ENCODE results near the gene ARHGAP20. TPM values are rescaled to one million over a fixed set of nuclear protein-coding genes. Genes with fewer than 3 reads are reported as not detected.
"Not testable (repeated sequence)": the region's sequence is repeated elsewhere in the genome, so short reads cannot be mapped to it uniquely, and the experiment has no call there.

ARHGAP20 gene
- polyA plus RNA-seq, 3 donors, result 4.0 to 5.1 (median 4.5) TPM

DNA sequence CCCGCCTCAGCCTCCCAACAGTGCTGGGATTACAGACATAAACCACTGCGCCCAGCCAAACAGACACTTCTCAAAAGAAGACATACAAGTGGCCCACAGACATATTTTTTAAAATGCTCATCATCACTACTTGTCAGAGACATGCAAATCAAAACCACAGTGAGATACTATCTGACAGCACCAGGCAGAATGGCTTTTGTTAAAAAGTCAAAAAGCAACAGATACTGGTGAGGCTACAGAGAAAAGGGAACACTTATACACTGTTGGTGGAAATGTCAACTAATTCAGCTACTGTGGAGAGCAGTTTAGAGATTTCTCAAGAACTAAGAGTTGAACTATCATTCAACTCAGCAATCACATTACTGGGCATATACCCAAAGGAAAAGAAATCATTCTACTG, 67.0 kb downstream of the ARHGAP20 start:
- no peak for DNase-seq (ENCODE audit: extremely low read depth in 1 of 11, low read depth in 9 of 11, low spot score in 4 of 11)

DNA sequence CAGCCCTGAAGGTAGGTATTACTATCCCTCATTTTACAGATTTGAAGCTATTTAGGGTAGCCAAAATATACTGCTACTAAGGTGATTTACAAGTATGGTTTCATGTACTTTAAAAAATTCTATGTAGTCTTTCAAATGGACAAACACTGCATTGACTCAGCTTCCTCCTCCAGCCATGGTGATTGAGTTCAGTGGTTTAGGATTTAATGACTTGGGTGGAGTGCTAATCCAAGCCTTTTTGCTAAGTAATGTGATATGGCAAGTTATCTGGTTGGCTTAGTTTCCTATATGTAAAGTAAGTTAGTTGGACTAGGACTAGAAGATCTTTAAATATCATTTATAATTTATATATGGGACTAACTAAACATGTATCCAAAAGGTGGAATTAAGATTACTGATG, 77.9 kb downstream of the ARHGAP20 start:
- no peak for DNase-seq (ENCODE audit: extremely low read depth in 1 of 11, low read depth in 9 of 11, low spot score in 4 of 11)

DNA sequence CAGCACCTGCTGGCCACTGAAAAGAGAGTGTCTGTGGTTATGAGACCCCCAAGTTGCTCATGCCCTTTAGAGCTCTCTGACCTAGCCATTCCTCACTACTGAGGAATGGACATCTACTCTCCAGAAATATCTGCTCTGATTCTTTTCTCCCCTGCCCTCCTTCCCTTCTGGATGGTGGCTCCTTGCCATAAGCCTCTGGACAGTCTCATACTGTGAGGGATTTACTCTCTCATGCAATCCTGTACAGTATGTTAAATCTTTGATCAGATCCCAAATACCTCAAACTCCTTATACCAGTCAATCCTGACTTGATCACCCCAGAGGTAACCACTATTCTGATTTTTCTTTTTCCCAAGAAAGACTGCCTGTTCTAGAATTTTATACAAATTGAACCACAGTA, 80.7 kb downstream of the ARHGAP20 start:
- DNase-seq (ENCODE audit: extremely low read depth in 1 of 11, low read depth in 9 of 11, low spot score in 4 of 11), result no peak

DNA sequence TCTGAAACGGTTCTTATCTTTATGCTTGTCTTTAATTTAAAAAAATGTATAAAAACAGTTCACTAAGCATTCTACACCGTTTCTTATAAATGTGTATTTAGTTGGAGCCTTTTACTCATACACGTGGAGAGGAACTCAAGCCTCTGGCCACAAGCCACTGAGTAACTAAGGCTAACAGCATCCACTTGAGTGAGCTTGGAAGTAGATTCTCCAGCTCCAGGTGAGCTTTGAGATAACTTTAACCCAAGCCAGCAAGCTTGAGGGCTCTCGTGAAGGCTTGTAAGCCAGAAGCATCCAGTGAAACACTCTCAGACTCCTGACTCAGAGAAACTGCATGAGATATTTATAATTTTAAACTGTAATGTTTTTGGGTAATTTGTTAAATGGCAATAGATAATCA, 82.6 kb downstream of the ARHGAP20 start:
- DNase-seq (ENCODE audit: extremely low read depth in 1 of 11, low read depth in 9 of 11, low spot score in 4 of 11), result no peak

DNA sequence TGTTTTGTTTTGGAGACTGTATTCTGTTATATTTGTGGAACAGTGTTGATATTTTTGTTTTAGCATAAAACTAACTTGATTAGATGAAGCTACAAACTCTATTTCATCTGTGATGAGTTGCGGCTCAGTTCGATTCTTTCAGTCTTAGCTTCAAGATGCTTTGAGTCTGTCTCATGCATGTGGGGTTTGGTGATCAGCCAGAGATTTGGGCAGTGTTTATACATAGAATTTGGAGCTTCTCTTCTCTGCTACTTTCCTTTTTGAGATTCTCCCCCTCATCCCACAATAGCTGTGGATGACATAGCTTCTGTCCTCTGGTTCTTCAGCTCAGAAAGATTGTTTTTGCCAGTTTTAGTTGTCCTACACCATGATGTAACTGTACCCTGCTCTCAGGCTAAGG, 90.4 kb downstream of the ARHGAP20 start:
- DNase-seq (ENCODE audit: extremely low read depth in 1 of 11, low read depth in 9 of 11, low spot score in 4 of 11), result no peak

DNA sequence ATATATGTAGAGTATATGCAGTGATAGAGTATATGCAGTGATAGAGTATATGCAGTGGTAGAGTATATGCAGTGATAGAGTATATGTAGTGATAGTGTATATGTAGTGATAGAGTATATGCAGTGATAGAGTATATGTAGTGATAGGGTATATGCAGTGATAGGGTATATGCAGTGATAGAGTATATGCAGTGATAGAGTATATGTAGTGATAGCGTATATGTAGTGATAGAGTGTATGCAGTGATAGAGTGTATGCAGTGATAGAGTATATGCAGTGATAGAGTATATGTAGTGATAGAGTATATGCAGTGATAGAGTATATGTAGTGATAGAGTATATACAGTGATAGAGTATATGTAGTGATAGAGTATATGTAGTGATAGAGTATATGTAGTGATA, 92.9 kb downstream of the ARHGAP20 start:
- DNase-seq (ENCODE audit: extremely low read depth in 1 of 11, low read depth in 9 of 11, low spot score in 4 of 11), result not testable (repeated sequence)

DNA sequence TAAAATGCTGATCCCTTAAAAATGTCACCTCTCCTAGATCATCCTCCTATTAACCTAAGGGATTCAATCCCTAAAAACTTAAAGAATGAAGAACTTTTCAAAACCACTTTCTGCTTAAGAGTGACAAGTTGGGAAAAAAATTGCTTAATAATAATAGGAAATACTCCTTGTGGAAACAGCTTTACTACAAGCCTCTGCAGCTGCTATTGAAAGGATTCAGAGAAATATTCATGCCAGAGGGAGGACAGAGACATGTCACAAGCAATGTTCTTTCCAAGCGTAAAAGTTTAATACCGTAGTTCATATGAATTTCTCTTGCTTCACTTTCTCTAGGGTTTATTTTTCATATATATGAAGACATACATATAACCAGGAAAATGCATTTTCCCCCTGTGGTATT, 98.2 kb downstream of the ARHGAP20 start:
- DNase-seq (ENCODE audit: extremely low read depth in 1 of 11, low read depth in 9 of 11, low spot score in 4 of 11), result no peak

DNA sequence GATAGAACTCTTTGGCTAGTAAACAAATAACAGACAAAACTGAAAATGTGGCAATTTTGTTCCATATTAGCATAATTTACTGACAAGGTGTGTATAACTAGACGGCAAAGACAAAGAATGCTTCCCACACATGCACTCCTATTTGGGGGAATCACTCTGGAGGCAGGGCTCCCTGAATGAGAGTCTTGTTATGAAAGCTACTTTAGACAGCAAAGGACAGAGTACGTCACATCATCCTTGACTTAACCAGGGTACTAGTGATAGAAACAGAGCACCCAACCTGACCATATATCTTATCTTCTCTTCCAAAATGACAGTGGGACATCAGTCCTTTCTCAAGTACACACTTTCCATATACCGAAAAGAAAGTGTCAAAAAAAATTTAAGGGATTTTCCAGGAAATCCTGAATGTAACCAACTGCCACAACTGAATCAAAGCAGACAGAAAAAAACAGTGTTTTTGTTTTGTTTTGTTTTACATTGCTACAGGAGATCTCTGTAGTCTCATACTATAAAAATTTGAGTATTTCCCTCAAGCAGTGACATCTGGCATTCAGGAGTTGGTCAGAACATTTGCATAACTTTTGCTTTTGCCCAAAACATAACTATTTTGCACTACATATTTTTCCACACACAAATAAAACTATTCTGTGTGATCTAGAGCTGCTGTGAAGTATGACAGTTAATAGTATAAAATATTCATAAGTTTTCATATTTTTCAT, 98.9 kb downstream of the ARHGAP20 start:
- no peak for DNase-seq (ENCODE audit: extremely low read depth in 1 of 11, low read depth in 9 of 11, low spot score in 4 of 11)

DNA sequence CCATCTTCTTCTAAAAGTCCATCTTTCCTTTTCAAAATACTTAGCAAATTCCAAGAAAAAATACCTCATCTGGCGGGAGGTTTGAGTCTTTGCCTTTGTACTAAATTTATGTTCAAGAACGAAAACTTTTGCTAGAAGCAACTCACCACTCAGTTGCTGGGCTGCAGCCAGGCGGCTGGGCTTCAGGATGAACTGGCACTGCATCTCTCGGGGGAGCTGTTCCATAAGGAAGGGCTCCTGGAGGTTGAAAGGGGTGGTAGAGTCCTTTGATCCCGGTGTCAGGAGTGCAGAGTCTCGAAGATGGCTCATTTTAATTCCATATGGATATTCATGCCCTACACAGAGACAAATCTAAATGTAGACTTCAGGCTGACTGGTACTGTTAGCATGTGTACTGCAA, 105.8 kb downstream of the ARHGAP20 start:
- DNase-seq (ENCODE audit: extremely low read depth in 1 of 11, low read depth in 9 of 11, low spot score in 4 of 11), result no peak

DNA sequence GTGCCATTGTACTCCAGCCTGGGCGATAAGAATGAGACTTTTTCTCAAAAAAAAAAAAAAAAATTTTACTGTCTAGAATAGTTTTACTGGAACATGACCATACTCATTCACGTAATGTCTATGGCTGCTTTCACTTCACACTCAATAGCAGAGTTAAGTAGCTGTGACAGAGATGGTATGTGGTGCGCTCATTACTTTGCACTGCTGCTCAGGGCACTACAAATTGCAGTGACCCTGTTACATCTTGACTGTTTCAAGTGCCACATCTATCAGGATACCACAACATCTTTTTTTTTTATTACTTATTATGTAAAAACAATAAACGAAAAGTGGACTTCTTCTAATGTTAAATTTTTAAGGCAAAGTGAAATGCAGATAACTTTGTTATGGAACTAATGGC, 110.3 kb downstream of the ARHGAP20 start:
- no peak for DNase-seq (ENCODE audit: extremely low read depth in 1 of 11, low read depth in 9 of 11, low spot score in 4 of 11)

DNA sequence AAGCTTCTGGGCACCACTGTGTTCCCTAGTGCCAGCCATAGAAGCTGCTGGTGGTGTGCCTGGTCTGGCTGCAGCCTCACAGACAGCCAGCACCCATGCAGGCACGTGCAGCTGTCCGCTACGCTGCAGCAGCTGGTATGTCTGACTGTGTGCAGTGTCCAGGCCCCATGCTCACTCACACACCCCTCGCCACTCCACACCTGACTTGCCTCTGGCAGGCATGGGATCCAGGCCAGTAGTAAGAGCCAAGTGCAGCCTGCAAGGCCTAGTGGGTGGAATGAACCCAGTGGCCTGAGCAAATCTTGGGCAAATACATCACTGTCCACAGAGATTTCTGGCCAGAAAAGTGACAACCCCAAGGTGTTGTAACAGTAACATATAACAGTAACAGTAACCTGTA, 111.9 kb downstream of the ARHGAP20 start:
- no peak for DNase-seq (ENCODE audit: extremely low read depth in 1 of 11, low read depth in 9 of 11, low spot score in 4 of 11)

DNA sequence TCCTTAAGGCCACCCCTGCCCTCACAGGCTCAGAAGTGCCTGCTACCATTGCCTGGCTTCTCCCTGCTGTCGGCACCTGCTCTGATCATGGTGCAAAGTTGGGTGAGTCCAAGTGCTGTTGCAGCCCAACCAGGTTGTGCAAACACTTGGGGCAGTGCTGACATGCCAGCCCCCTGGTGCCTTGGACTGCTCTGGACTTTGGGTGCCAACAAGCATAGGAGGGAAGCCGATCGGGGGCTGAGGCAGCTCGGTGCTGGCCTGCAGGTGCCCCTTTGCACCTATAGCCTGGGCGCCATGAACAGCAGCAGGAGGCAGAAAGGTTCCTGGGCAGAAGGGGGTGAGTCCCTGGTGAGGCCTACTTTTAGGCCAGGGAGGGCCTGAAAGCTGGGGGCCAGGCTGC, 113.0 kb downstream of the ARHGAP20 start:
- no peak for DNase-seq (ENCODE audit: extremely low read depth in 1 of 11, low read depth in 9 of 11, low spot score in 4 of 11)

DNA sequence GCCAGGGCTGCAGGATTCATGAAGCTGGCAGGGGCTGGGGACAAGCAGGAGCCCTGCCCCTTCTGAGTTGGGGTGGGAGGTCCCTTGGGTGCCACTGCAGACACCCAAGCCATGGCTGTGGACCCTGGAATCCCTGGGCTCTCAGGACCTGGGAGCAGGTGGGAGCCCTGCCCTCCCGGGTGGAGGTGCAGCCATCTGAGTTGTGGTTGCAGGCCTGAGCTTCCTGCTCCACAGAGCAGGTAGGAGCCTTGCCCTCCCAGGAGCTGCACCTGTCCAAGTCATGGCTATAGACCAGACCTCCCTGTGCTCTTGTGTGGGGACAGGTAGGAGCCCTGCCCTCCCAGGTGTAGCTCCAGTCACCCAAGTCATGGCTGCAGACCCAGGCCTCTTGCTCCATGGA, 113.5 kb downstream of the ARHGAP20 start:
- no peak for DNase-seq (ENCODE audit: extremely low read depth in 1 of 11, low read depth in 9 of 11, low spot score in 4 of 11)

DNA sequence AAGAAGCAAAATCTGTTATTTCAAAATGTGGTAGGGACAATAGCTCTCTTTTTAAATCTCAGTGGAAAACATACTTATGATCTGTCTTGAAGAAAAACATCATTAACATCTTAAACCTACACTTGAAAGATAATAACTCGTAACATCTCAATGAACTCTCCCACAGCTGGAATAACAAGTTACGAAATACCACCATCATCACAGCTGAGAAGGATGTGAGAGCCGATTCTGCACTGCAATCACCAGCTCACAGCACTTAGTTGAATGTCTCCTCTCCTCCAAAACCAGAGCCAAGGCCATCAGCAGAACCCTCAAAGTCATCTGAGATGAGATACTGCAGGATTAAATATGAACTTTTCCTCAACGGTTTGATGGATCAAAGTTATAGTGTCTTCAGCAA, 124.3 kb downstream of the ARHGAP20 start:
- no peak for DNase-seq (ENCODE audit: extremely low read depth in 1 of 11, low read depth in 9 of 11, low spot score in 4 of 11)

DNA sequence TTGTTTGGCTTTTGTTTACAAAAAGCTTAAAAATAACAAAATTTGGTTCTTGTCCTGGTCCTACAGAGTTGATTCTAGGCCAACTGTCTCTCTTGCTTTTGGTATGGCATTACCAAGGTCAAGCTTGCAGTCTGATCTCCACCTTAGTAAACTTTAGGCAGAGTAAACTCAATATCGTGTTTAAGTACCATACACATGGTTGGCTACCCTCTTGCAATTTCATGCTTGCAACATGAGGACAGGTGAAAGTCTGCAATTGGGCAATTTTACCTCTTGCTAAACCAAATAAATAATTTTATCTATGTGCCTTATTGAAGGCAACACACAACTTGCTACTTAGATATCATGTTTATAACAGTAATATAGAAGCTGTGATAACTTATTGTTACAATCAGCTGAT, 125.1 kb downstream of the ARHGAP20 start:
- no peak for DNase-seq (ENCODE audit: extremely low read depth in 1 of 11, low read depth in 9 of 11, low spot score in 4 of 11)

DNA sequence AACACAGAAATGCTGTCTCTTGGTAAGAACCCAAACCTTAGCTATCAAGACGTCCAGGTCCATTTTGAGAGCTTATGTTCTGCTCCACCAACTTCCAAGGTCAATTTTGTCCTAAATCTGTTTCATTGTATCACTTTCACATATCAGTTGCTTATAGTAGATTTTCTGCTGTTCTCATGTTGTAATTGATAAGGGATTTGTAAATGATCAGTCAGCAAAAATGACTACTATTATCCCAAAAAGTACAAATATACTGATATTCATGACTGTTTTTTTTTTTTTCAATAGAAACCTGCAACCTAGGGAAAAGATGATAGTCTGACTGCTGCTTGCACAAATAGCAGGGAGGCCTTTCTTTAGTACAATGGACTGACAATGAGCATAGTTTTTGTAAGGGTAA, 128.1 kb downstream of the ARHGAP20 start:
- DNase-seq (ENCODE audit: extremely low read depth in 1 of 11, low read depth in 9 of 11, low spot score in 4 of 11), result no peak

DNA sequence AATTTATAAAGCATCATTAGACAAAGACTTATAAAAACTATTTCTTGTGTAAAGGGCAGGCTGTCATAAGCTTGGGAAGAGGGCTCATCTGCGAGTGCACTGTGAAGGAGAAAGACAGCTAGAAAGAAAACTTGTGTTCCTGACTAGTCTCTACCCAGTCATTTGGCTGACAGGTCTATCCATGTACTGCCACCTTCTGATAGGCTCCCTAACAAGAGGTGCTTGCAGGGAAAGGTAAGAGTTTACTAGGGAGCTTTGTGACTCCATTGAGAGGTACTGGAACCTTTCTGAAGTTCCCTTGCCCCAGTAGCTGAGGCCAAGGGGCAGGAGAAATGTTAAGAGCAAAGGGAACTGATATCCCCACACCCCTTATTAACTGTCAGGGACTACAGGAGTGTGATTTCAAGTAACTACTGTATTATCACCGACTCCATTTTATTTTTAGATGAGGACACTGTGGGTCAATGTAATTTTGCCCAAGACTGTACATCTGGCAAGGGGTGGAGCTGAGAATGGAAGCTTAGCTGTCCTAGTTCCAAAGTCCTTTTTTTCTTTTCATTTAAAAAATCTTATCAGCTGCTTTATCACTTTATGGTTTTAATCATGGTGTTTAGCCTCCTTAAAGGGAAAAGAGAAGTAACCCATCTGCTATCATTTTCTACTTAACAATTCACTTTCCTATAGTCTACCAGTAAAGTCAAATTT, 129.4 kb downstream of the ARHGAP20 start:
- no peak for DNase-seq (ENCODE audit: extremely low read depth in 1 of 11, low read depth in 9 of 11, low spot score in 4 of 11)

DNA sequence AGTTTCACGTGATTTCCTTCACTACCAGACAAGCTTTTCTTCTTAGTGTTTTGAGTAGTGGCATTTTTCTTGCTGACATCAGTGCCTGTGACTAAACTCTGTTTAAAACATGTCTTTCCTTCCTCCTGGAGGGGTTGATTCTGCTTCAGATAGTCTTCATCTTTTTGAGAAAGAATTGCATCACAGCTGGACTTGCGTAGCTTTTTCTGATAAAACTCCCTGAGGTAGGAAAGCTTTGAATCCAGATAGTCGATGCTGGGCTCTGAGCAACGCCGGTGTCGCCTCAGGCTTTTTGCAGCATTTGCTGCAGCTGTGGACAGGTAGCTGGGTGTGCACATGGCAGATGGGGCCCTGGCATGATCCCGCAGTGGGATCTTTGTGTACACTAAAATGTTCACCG, 131.7 kb downstream of the ARHGAP20 start:
- no peak for DNase-seq (ENCODE audit: extremely low read depth in 1 of 11, low read depth in 9 of 11, low spot score in 4 of 11)

DNA sequence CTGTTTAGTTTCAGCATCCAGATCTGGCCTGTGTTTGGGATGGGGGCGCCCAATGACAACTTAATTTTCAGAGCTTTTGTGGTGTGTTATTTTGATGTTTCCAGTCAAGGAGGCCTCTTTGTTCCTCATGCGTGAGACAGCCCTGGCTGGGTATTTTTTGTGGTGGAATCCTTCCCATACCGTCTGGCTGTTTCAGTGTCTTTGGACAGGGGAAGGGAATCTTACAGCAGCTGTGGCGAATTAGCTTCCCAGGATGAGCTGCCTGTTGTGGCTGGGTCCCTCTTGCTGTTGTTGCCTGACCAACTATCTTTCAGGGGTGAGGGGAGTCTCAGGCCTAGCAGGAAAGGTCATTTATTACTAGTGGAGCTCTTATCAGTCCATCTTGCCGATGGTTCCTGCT, 138.8 kb downstream of the ARHGAP20 start:
- DNase-seq (ENCODE audit: extremely low read depth in 1 of 11, low read depth in 9 of 11, low spot score in 4 of 11), result no peak

DNA sequence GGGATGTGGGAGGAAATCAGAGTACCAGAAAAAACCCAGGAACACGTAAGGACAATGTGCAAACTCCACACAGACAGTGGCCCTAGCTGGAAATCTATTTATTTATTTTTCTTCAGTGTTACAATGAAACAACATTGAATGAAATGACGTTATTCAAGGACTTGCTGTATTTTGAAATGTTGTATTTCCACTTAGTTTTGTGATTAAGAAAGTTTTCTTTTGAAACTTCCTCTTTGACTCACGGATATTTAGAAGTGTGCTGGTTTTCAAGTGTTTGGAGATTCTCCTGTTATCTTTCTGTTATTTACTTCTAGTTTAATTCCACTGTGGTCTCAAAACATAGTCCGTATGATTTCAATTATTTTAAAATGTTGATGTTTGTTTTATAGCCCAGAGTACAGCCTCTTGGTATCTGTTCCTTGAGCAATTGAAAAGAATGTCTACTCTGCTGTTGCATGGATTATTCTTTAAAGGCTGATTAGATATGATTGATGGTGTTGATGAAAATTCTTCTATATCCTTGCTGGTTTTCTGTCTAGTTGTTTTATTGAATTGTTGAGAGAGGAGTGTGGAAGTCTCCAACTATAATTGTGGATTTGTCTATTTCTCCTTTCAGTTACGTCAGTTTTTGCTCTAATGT, 141.0 kb downstream of the ARHGAP20 start:
- no peak for DNase-seq (ENCODE audit: extremely low read depth in 1 of 11, low read depth in 9 of 11, low spot score in 4 of 11)

DNA sequence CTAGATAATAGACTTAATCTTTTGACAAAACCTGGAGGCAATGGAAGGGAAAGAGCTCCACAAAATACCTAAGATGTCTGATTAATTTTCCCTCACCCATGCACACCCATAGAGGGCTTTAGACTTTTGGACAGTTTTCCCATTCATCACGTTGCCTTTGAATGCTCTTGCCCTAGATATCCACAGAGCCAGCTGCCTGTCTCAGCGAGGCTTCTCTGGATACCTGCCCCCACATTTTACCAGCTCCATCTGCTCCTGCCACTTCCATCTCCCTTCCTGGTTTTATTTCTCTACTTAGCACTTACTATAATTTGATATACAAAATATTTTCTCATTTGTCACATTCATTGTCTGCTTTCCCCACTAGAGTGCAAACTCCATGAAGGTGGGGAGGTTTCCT, 145.7 kb downstream of the ARHGAP20 start:
- DNase-seq (ENCODE audit: extremely low read depth in 1 of 11, low read depth in 9 of 11, low spot score in 4 of 11), result no peak

Measured in renal cortex interstitium (tissue), 11 donors.